RWPE2 (cell line): Measurements from ENCODE around the gene KRT86.
A peak's percentile ranks its signal among the peaks of the same experiment; 100 is the strongest.

ENCODE experiments used
- ATAC-seq: fragments of 200-7000 bp; cut with Tn5 transposase; 3 replicates; pipeline ENCODE4 v1.9.1; 2021; ENCODE audit warnings: low read depth
- DNase-seq: peaks from one replicate; pipeline ENCODE4 v3.0.0-alpha.2; 2020; ENCODE audit warnings: low spot score
- H3K27ac ChIP-seq: fragments of 450-650 bp; 2 replicates; pipeline ENCODE4 v1.5.1; 2017; ENCODE audit warnings: mild to moderate bottlenecking; ENCODE audit not compliant: poor library complexity, severe bottlenecking
- H3K27me3 ChIP-seq: fragments of 250-450 bp; sonication (Bioruptor Pico); 2 replicates; pipeline ENCODE4 v1.5.1; 2021; ENCODE audit warnings: mild to moderate bottlenecking, moderate library complexity; ENCODE audit not compliant: insufficient read depth, poor library complexity, severe bottlenecking
- H3K36me3 ChIP-seq: fragments of 250-450 bp; sonication (Bioruptor Pico); 2 replicates; pipeline ENCODE4 v1.5.1; 2020; ENCODE audit warnings: low read depth, mild to moderate bottlenecking, moderate library complexity
- H3K4me1 ChIP-seq: fragments of 250-450 bp; sonication (Bioruptor Pico); 2 replicates; pipeline ENCODE4 v1.5.1; 2021; ENCODE audit warnings: mild to moderate bottlenecking, moderate library complexity; ENCODE audit not compliant: insufficient read depth, poor library complexity, severe bottlenecking
- H3K4me3 ChIP-seq: fragments of 250-450 bp; sonication (Bioruptor Pico); 2 replicates; pipeline ENCODE4 v1.5.1; 2021; ENCODE audit warnings: mild to moderate bottlenecking, moderate library complexity; ENCODE audit not compliant: severe bottlenecking
- H3K9me3 ChIP-seq: fragments of 250-450 bp; sonication (Bioruptor Pico); 2 replicates; pipeline ENCODE4 v1.5.1; 2021; ENCODE audit warnings: mild to moderate bottlenecking, moderate library complexity; ENCODE audit not compliant: severe bottlenecking
- CTCF ChIP-seq: fragments of 450-650 bp; IDR thresholded peaks from one replicate; pipeline ENCODE4 v1.5.1; 2017; ENCODE audit warnings: mild to moderate bottlenecking, moderate library complexity; ENCODE audit not compliant: poor library complexity, severe bottlenecking

Gene KRT86

GRCh38 chr12:52232203-52232673 lies 42.2 kb upstream of the KRT86 start:
- peak; percentile 70 for DNase-seq
- H3K4me3 ChIP-seq = peak overlapping the region; percentile 94

GRCh38 chr12:52232674-52233461 lies 41.6 kb upstream of the KRT86 start, which contains the start of gene KRT7:
Gene KRT7, plus strand, starts transcription at chr12:52233243. Its CDS starts 54 bp downstream, at chr12:52233297.
- H3K9me3 ChIP-seq = no peaks in the 10 kb centered on the region

More at GRCh38 chr12:52232203-52232673, 42.2 kb upstream of the KRT86 start:
- H3K27me3 ChIP-seq = no peaks in the 10 kb centered on the region
- H3K27ac ChIP-seq = peak overlapping the region; percentile 99
- peak; percentile 7; the same call in 2 of the 3 replicates for ATAC-seq
- peaks cover 41% of the 10 kb centered on the region for H3K36me3 ChIP-seq
- no peaks in the 10 kb centered on the region for H3K9me3 ChIP-seq
- peaks cover 54% of the 10 kb centered on the region for H3K4me1 ChIP-seq
- TF ChIP-seq CTCF = no peak

GRCh38 chr12:52233462-52234207 lies 40.8 kb upstream of the KRT86 start:
- Histone ChIP-seq H3K27ac (peak overlapping the region; percentile 99), H3K4me3 (peak overlapping the region; percentile 94), H3K9me3 (no peaks in the 10 kb centered on the region), H3K4me1 (peaks cover 62% of the 10 kb centered on the region), H3K36me3 (peaks cover 55% of the 10 kb centered on the region), H3K27me3 (no peaks in the 10 kb centered on the region)
- no peak for TF ChIP-seq CTCF
- peak; percentile 45 for DNase-seq
- ATAC-seq = no peak

More at GRCh38 chr12:52232674-52233461, 41.6 kb upstream of the KRT86 start, which contains the start of gene KRT7:
- TF ChIP-seq CTCF = peak; percentile 39
- H3K36me3 ChIP-seq = peaks cover 48% of the 10 kb centered on the region
- DNase-seq (peak; percentile 95), ATAC-seq (peak; percentile 47)
- no peaks in the 10 kb centered on the region for H3K27me3 ChIP-seq
- peak within 1 kb of the TSS; percentile 94 for H3K4me3 ChIP-seq
- peaks cover 59% of the 10 kb centered on the region for H3K4me1 ChIP-seq
- peak within 1 kb of the TSS; percentile 99 for H3K27ac ChIP-seq

GRCh38 chr12:52234223-52234810 lies 40.1 kb upstream of the KRT86 start:
- Histone ChIP-seq H3K36me3 (peaks cover 62% of the 10 kb centered on the region), H3K27ac (peak overlapping the region; percentile 99), H3K9me3 (no peaks in the 10 kb centered on the region), H3K4me1 (peaks cover 62% of the 10 kb centered on the region), H3K27me3 (no peaks in the 10 kb centered on the region), H3K4me3 (peak overlapping the region; percentile 94)
- ATAC-seq (no peak), DNase-seq (peak; percentile 21)
- no peak for TF ChIP-seq CTCF
